OCI-LY1 (cell line): ENCODE measurements around the gene ADK.

ENCODE experiments used
- EZH2 ChIP-seq: fragments of 200-600 bp; sonication (generic), shearing (Covaris generic); IDR thresholded peaks from 2 replicates; pipeline ENCODE4 v1.8.0; 2017; ENCODE audit warnings: borderline replicate concordance, mixed run types, mild to moderate bottlenecking, antibody characterized with exemption, low read length, moderate library complexity, mixed read lengths
- TF ChIP-seq, protein P1 (sequence below): fragments of 200-600 bp; sonication (generic), shearing (Covaris generic); IDR thresholded peaks from 2 replicates; pipeline ENCODE4 v1.5.1; 2017; ENCODE audit warnings: mild to moderate bottlenecking, antibody characterized with exemption, low read length, moderate library complexity, mixed read lengths

DNA sequence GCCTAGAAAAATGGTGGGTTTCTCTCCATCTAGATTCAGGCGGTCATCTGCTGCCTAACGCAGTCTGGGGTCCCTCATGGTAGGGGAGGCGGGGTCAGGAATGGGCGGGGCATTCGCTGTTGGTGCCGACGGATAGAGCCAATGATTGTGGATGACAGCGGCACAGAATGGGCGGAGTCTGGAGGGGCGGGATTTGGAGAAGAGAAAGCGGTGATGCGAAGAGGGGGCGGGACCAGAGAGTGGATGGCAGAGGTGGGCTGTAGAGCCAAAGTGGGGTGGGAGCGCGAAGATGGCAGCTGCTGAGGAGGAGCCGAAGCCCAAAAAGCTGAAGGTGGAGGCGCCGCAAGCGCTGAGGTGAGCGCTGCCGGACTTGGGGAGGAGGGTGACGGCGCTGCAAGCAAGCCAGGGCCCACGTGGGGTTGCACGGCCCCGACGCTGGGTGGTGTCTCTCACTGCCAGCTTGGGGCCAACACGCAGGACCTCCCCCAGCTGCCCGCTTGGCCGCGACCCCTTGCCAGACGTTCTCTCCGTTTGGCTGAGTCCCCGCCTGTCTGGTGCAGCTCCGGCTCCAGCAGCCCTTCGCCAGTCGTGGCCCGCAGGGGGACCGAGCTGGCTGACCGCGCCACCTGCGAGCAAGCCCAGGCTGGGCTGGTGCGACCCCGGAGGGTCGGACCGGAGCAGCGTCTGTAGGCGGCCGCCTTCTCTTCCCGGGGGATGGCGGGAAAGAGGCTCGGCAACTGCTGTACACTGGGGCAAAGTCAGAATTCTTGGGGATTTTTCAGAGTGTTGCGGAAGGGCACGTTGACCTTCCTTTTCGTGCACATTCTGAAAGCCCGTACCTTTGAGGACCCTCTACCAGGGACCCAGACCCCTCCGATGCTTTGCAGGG lies at the start of gene ADK:
- no peak for TF ChIP-seq EZH2
- TF ChIP-seq, protein P1, sequence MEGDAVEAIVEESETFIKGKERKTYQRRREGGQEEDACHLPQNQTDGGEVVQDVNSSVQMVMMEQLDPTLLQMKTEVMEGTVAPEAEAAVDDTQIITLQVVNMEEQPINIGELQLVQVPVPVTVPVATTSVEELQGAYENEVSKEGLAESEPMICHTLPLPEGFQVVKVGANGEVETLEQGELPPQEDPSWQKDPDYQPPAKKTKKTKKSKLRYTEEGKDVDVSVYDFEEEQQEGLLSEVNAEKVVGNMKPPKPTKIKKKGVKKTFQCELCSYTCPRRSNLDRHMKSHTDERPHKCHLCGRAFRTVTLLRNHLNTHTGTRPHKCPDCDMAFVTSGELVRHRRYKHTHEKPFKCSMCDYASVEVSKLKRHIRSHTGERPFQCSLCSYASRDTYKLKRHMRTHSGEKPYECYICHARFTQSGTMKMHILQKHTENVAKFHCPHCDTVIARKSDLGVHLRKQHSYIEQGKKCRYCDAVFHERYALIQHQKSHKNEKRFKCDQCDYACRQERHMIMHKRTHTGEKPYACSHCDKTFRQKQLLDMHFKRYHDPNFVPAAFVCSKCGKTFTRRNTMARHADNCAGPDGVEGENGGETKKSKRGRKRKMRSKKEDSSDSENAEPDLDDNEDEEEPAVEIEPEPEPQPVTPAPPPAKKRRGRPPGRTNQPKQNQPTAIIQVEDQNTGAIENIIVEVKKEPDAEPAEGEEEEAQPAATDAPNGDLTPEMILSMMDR: peak; percentile 34
